GM21515 (cell line): Measurements from ENCODE around the gene SDR42E1.

Source experiments
- ATAC-seq: cut with Tn5 transposase; IDR thresholded peaks from one replicate; pipeline ENCODE4 v1.9.1; 2021; ENCODE audit not compliant: unreplicated experiment

The SDR42E1 gene

GRCh38 chr16:82011199-82011641, at the start of gene SDR42E1:
Gene SDR42E1 (minus strand): TSS chr16:82011470. CDS start chr16:82000858, 10,612 bp downstream.
- peak; percentile 92 for ATAC-seq

- ATAC-seq, result no peak
These were observed 48.7 kb upstream of the SDR42E1 start for GRCh38 chr16:82059983-82060421.

GRCh38 chr16:82059161-82059982, 48.1 kb upstream of the SDR42E1 start:
- ATAC-seq, result no peak

- ATAC-seq, result no peak
These were observed 45.3 kb upstream of the SDR42E1 start for GRCh38 chr16:82056550-82056896.

- ATAC-seq, result no peak
These were observed 44.7 kb upstream of the SDR42E1 start for GRCh38 chr16:82055728-82056549.

GRCh38 chr16:82055117-82055516, 43.8 kb upstream of the SDR42E1 start:
- ATAC-seq, result no peak

- ATAC-seq, result no peak
These were observed 40.4 kb upstream of the SDR42E1 start for GRCh38 chr16:82051656-82052055.

- ATAC-seq, result no peak
These were observed 39.7 kb upstream of the SDR42E1 start for GRCh38 chr16:82050909-82051357.

GRCh38 chr16:82050506-82050905, 39.2 kb upstream of the SDR42E1 start:
- no peak for ATAC-seq

- ATAC-seq, result no peak
These were observed 38.2 kb upstream of the SDR42E1 start for GRCh38 chr16:82049484-82049883.

GRCh38 chr16:82047787-82048186, 36.5 kb upstream of the SDR42E1 start:
- ATAC-seq, result no peak

- ATAC-seq, result no peak
These were observed 36.1 kb upstream of the SDR42E1 start for GRCh38 chr16:82047374-82047773.

GRCh38 chr16:82046941-82047340, 35.7 kb upstream of the SDR42E1 start:
- ATAC-seq, result no peak

GRCh38 chr16:82046541-82046940, 35.3 kb upstream of the SDR42E1 start:
- ATAC-seq, result no peak

GRCh38 chr16:82045465-82045864, 34.2 kb upstream of the SDR42E1 start:
- ATAC-seq, result no peak

- no peak for ATAC-seq
These were observed 33.3 kb upstream of the SDR42E1 start for GRCh38 chr16:82044585-82044911.

GRCh38 chr16:82043680-82044584, 32.7 kb upstream of the SDR42E1 start:
- ATAC-seq, result no peak

GRCh38 chr16:82042846-82043245, 31.6 kb upstream of the SDR42E1 start:
- ATAC-seq, result no peak

- no peak for ATAC-seq
These were observed 30.9 kb upstream of the SDR42E1 start for GRCh38 chr16:82042144-82042543.

- no peak for ATAC-seq
These were observed 30.3 kb upstream of the SDR42E1 start for GRCh38 chr16:82041542-82041941.

- no peak for ATAC-seq
These were observed 29.0 kb upstream of the SDR42E1 start for GRCh38 chr16:82040296-82040695.
